H1 (cell line): ENCODE results near the gene RETNLB. TPM values are rescaled to one million over a fixed set of nuclear protein-coding genes. Genes with fewer than 3 reads are reported as not detected.

Experiments
- CBX5 ChIP-seq: fragments of 300-800, 300-1000 bp; sonication (generic); IDR thresholded peaks from 2 replicates; pipeline ENCODE4 v1.7.1; 2016; ENCODE audit warnings: antibody characterized with exemption, low read length, low read depth
- CHD7 ChIP-seq: fragments of 300-600 bp; sonication (generic); IDR thresholded peaks from 2 replicates; pipeline ENCODE4 v1.7.1; 2012; ENCODE audit warnings: low read length, moderate library complexity, mild to moderate bottlenecking, inconsistent platforms; ENCODE audit not compliant: insufficient replicate concordance
- E2F6 ChIP-seq: IDR thresholded peaks from 2 replicates; pipeline ENCODE4 v1.6.1; 2012; ENCODE audit warnings: inconsistent platforms
- JUN ChIP-seq: IDR thresholded peaks from 2 replicates; pipeline ENCODE4 v1.6.1; 2011; ENCODE audit warnings: low read depth, mild to moderate bottlenecking, improper control_type of control experiment, low read length
- polyA plus RNA-seq, 7 experiments: library from polyadenylated mRNA; depleted of rRNA in 3 of 7; stranded (reverse) in 5 of 7; unstranded in 2 of 7; fragments of >200 nt in 5 of 7; fragments of 200-250 nt in 2 of 7; gene quantifications; 1 replicate in 5 of 7; 2 replicates in 1 of 7; 4 replicates in 1 of 7; pipeline versions ENCODE4 v1.2.1 to v1.2.3, GENCODE V29; 2011 to 2013; ENCODE audit warnings: missing spikeins in 2 of 7, mixed read lengths in 2 of 7
- total RNA-seq: library from RNA; stranded (reverse); fragmentation: NEBNext Ultra II Directional; extraction: Animal tissue kit (Norgen Biotek cat#: 25700); gene quantifications from 2 replicates; pipeline ENCODE4 v1.2.1, GENCODE V29; 2021

The RETNLB gene
- total and polyA plus RNA-seq, 2 of the 8 experiments (the other 6 are each of a cell fraction or from before 2014, with no cell fraction given): not detected

GRCh38 chr3:108780235-108780634, 23.0 kb upstream of the RETNLB start (continued):
- TF ChIP-seq CHD7 (no peak), CBX5 (no peak), JUN (no peak), E2F6 (no peak)
- TF ChIP-seq, all 59 proteins: peak for 0
